Mucosa of descending colon (tissue), 3 donors: ENCODE measurements around the gene ALX3. TPM values are rescaled to one million over a fixed set of nuclear protein-coding genes. Genes with fewer than 3 reads are reported as not detected.
A peak's percentile ranks its signal among the peaks of the same experiment; 100 is the strongest.

ENCODE experiments used
- ATAC-seq: fragments of 200-7000 bp; cut with Tn5 transposase; one replicate; pipeline ENCODE4 v1.9.1; 2020; ENCODE audit warnings: mild to moderate bottlenecking, moderate library complexity
- DNase-seq, 3 donors: peaks; one replicate each; pipeline ENCODE4 v3.0.0-alpha.2; 2020
- H3K36me3 ChIP-seq: fragments of 200-600 bp; one replicate; pipeline ENCODE4 v1.8.0; 2021; ENCODE audit warnings: low read depth, mild to moderate bottlenecking
- H3K4me1 ChIP-seq: fragments of 200-600 bp; one replicate; pipeline ENCODE4 v1.8.0; 2021; ENCODE audit warnings: low read depth, mild to moderate bottlenecking
- H3K4me3 ChIP-seq: fragments of 200-600 bp; one replicate; pipeline ENCODE4 v1.8.0; 2021; ENCODE audit warnings: mild to moderate bottlenecking
- H3K9me3 ChIP-seq: fragments of 200-600 bp; one replicate; pipeline ENCODE4 v1.8.0; 2021; ENCODE audit warnings: mild to moderate bottlenecking
- CTCF ChIP-seq: fragments of 200-600 bp; IDR thresholded peaks from one replicate; pipeline ENCODE4 v1.8.0; 2022; ENCODE audit warnings: antibody characterized with exemption, mild to moderate bottlenecking
- intact Hi-C, 2 donors: fragments of 100-400 bp; cut with DNase I in 1 of 2; cut with micrococcal nuclease in 1 of 2; formaldehyde crosslinking; loops; one replicate each; pipeline versions ENCODE4 v1.11.0 to v1.11.1; 2022; cut with DNase I, micrococcal nuclease
- total RNA-seq, 3 donors: library from RNA; stranded (reverse); fragmentation: NEBNext Ultra II Directional in 2 of 3; extraction: Animal tissue kit (Norgen Biotek cat#: 25700) in 2 of 3; gene quantifications; one replicate each; pipeline versions ENCODE4 v1.2.1 to v1.2.4, GENCODE V29; 2021 to 2023
- donor health status: DM: no; HTN: no; CAD: no; lungs with moderate emphysema.
- donor health status: DM: no; HTN: no; CAD: no.
- donor health status: DM: no; HTN: yes; CAD: no.

Gene ALX3
- total RNA-seq, 3 donors from 2014 or later = not detected

- Histone ChIP-seq H3K4me3 (no peak overlapping the region), H3K36me3 (peaks cover 29% of the 10 kb centered on the region), H3K4me1 (peaks cover 6% of the 10 kb centered on the region), H3K9me3 (no peaks in the 10 kb centered on the region)
- ATAC-seq = no peak
- no peak for TF ChIP-seq CTCF
- intact Hi-C loops = no loop called here
- no peak for DNase-seq
These were observed 23.0 kb downstream of the ALX3 start for GRCh38 chr1:110047463-110047862.

GRCh38 chr1:110043016-110043415, 27.5 kb downstream of the ALX3 start:
- no peak for ATAC-seq
- H3K36me3 ChIP-seq = peaks cover 18% of the 10 kb centered on the region
- intact Hi-C loops = no loop called here
- no peak for DNase-seq
- H3K9me3 ChIP-seq = no peaks in the 10 kb centered on the region
- TF ChIP-seq CTCF = no peak
- no peaks in the 10 kb centered on the region for H3K4me1 ChIP-seq
- H3K4me3 ChIP-seq = no peak overlapping the region

- no peak for ATAC-seq
- Histone ChIP-seq H3K4me1 (peaks cover 5% of the 10 kb centered on the region), H3K36me3 (peaks cover 18% of the 10 kb centered on the region), H3K4me3 (no peak overlapping the region), H3K9me3 (no peaks in the 10 kb centered on the region)
- intact Hi-C loops = no loop called here
- DNase-seq = no peak
- no peak for TF ChIP-seq CTCF
These were observed 29.9 kb downstream of the ALX3 start for GRCh38 chr1:110040548-110040947.

- DNase-seq (no peak), ATAC-seq (peak; percentile 25)
- no peaks in the 10 kb centered on the region for H3K9me3 ChIP-seq
- peaks cover 7% of the 10 kb centered on the region for H3K4me1 ChIP-seq
- no peak overlapping the region for H3K4me3 ChIP-seq
- TF ChIP-seq CTCF = no peak
- peaks cover 18% of the 10 kb centered on the region for H3K36me3 ChIP-seq
- intact Hi-C loops = no loop called here
These were observed 30.8 kb downstream of the ALX3 start for GRCh38 chr1:110039641-110040040.

GRCh38 chr1:110038271-110038670, 32.2 kb downstream of the ALX3 start:
- peaks cover 7% of the 10 kb centered on the region for H3K4me1 ChIP-seq
- no peaks in the 10 kb centered on the region for H3K9me3 ChIP-seq
- intact Hi-C loops = no loop called here
- no peak for DNase-seq
- peaks cover 10% of the 10 kb centered on the region for H3K36me3 ChIP-seq
- no peak for TF ChIP-seq CTCF
- no peak overlapping the region for H3K4me3 ChIP-seq
- no peak for ATAC-seq

GRCh38 chr1:110035236-110035752, 35.2 kb downstream of the ALX3 start:
- peak; percentile 48 for ATAC-seq
- intact Hi-C loops = no loop called here
- peak overlapping the region; percentile 100 for H3K4me3 ChIP-seq
- no peaks in the 10 kb centered on the region for H3K36me3 ChIP-seq
- DNase-seq = no peak
- no peaks in the 10 kb centered on the region for H3K9me3 ChIP-seq
- H3K4me1 ChIP-seq = peaks cover 7% of the 10 kb centered on the region
- no peak for TF ChIP-seq CTCF
